Activated CD8-positive, alpha-beta memory T cell treated with anti-CD3 and anti-CD28 coated beads for 36 hours (primary cell): Measurements from ENCODE around the gene GABBR2. TPM values are rescaled to one million over a fixed set of nuclear protein-coding genes. Genes with fewer than 3 reads are reported as not detected.
"Not testable (repeated sequence)": the region's sequence is repeated elsewhere in the genome, so short reads cannot be mapped to it uniquely, and the experiment has no call there.

ENCODE experiments used
- CTCF ChIA-PET: fragments of 350-600 bp; sonication (Branson Sonifier 250); formaldehyde crosslinking; loops from one replicate; lab custom pipeline; 2021; ENCODE audit warnings: antibody characterized with exemption; lab: Charles Lee
- POLR2A ChIA-PET: fragments of 350-600 bp; sonication (Branson Sonifier 250); formaldehyde crosslinking; loops from one replicate; lab custom pipeline; 2021; ENCODE audit warnings: antibody characterized with exemption; lab: Charles Lee
- total RNA-seq, 2 experiments: library from RNA; stranded (reverse); gene quantifications; one replicate each; pipeline ENCODE4 v1.2.3, GENCODE V29; 2021

Gene GABBR2
- total RNA-seq, 2 experiments from 2014 or later = not detected

- CTCF ChIA-PET = no interaction called here
- POLR2A ChIA-PET = no interaction called here
Observed at GRCh38 chr9:98472216-98472615, 236.5 kb downstream of the GABBR2 start.

DNA sequence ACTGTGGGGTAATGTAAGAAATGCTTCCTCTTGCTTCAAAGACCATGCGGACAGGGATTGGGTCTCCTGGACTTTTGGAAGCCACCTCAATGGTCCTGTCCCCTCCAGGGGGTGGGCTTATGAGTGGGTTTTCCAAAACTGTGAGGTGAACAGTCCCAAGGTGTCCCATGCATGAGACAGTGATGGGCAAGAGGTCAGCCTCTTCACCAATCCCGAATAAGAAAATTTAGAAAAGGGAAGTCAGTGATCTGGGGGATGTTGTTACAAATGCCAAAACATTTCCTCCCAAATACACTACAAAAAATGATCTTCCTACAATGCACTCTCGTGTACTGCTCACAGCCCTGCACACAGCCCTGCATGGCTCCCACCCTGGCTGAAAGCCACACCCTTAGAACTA lies 237.6 kb downstream of the GABBR2 start:
- CTCF ChIA-PET = no interaction called here
- POLR2A ChIA-PET = no interaction called here

- POLR2A ChIA-PET = no interaction called here
- CTCF ChIA-PET = no interaction called here
Observed at GRCh38 chr9:98468567-98469239, 240.0 kb downstream of the GABBR2 start.

GRCh38 chr9:98465799-98466198 lies 242.9 kb downstream of the GABBR2 start:
- ChIA-PET CTCF (no interaction called here), POLR2A (no interaction called here)

DNA sequence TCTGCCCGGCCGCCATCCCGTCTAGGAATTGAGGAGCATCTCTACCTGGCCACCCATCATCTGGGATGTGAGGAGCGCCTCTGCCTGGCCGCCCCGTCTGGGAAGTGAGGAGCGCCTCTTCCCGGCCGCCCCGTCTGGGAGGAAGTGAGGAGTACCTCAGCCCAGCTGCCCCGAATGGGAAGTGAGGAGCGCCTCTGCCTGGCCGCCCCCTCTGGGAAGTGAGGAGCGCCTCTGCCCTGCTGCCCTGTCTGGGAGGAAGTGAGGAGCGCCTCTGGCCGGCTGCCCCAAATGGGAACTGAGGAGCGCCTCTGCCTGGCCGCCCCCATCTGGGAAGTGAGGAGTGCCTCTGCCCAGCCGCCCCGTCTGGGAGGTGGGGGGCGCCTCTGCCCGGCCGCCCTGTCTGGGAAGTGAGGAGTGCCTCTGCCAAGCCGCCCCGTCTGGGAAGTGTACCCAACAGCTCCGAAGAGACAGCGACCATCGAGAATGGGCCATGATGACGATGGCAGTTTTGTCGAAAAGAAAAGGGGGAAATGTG lies 244.5 kb downstream of the GABBR2 start:
- CTCF ChIA-PET, POLR2A ChIA-PET: not testable (repeated sequence)

DNA sequence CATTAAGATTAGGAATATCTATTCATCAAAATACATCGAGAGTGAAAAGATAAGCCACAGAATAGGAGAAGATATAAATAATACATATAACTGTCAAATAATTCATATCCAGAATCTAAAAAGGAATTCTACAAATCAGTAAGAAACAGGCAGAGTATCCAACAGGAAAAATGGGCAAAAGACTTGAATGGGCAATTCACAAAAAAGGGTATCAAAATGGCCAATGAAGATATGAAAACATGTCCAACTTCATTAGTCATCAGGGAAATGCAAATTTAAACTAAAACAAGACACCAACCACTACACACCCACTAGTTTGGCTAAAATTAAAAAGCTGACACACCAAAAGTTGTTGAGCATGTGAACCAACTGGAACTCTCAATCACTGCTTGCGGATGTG lies 246.4 kb downstream of the GABBR2 start:
- CTCF ChIA-PET = no interaction called here
- POLR2A ChIA-PET = no interaction called here

DNA sequence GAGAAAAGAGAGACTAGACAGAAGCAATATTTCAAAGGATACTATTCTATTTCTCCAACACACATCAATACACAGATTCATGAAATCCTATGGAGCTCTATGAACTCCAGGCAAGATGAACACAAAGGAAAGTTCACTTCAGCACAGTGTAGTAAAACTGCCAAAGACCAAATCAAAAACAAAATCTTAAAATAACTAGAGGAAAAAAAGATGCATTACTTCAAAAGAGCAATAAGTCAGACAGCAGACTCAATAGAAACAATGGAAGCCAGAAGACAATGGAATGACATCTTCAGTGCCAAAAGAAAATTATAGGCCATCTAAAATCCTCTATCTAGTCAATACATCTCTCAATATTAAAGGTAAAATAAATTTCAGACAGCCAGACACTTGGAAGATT lies 248.0 kb downstream of the GABBR2 start:
- ChIA-PET CTCF (no interaction called here), POLR2A (no interaction called here)

- ChIA-PET POLR2A (no interaction called here), CTCF (no interaction called here)
Observed at GRCh38 chr9:98457726-98458370, 250.9 kb downstream of the GABBR2 start.

- ChIA-PET CTCF (no interaction called here), POLR2A (no interaction called here)
Observed at GRCh38 chr9:98456156-98456613, 252.6 kb downstream of the GABBR2 start.

GRCh38 chr9:98455256-98456155 lies 253.2 kb downstream of the GABBR2 start:
- POLR2A ChIA-PET = no interaction called here
- CTCF ChIA-PET = no interaction called here

GRCh38 chr9:98453589-98454311 lies 255.0 kb downstream of the GABBR2 start:
- POLR2A ChIA-PET = no interaction called here
- CTCF ChIA-PET = no interaction called here

- POLR2A ChIA-PET = no interaction called here
- CTCF ChIA-PET = no interaction called here
Observed at GRCh38 chr9:98451576-98451975, 257.2 kb downstream of the GABBR2 start.

- CTCF ChIA-PET = no interaction called here
- POLR2A ChIA-PET = no interaction called here
Observed at GRCh38 chr9:98450496-98450895, 258.2 kb downstream of the GABBR2 start.

GRCh38 chr9:98449871-98450270 lies 258.9 kb downstream of the GABBR2 start:
- POLR2A ChIA-PET = no interaction called here

DNA sequence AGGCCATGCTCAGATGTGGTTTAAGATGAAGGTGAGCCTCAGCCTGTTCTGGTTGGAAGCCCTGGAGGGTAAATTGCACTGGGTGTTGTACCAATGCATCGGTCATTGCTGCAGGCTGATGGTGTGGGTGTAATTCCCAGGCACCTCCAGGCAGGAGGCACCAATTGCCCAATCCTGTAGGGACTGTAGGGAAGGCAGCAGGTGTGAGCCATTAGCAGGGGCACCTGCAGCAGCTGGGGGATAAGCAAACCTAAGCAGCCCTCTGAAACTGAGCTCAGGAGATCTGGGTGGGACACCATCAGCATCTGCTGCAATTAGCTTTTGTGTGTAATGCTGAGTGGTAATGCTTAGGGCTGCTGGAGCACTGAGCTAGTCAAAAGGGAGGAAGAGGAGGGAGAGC lies 263.2 kb downstream of the GABBR2 start:
- POLR2A ChIA-PET = no interaction called here

More at GRCh38 chr9:98449871-98450270, 258.9 kb downstream of the GABBR2 start:
- CTCF ChIA-PET = no interaction called here

GRCh38 chr9:98444601-98445000 lies 264.1 kb downstream of the GABBR2 start:
- ChIA-PET CTCF (no interaction called here), POLR2A (no interaction called here)

More for the DNA sequence above, 263.2 kb downstream of the GABBR2 start:
- CTCF ChIA-PET = no interaction called here

DNA sequence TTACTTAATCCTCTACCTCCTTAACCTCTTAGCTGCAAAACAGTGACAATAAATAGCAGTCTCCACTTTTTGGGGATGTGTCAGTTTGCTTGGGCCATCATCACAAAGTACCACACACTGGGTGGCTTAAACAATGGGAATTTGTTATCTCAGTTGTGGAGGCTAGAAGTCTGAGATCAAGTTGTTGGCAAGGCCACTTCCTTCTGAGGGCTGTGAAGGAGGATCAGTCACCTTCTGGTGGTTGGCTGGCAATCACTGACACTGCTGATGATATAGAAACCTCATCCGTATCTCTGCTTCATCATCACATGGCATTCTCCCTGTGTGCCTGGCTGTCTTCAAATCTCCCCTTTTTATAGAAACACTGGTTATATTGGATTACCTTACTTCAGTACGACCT lies 266.2 kb downstream of the GABBR2 start:
- POLR2A ChIA-PET = no interaction called here
- CTCF ChIA-PET = no interaction called here

GRCh38 chr9:98442114-98442513 lies 266.6 kb downstream of the GABBR2 start:
- CTCF ChIA-PET = no interaction called here
- POLR2A ChIA-PET = no interaction called here

DNA sequence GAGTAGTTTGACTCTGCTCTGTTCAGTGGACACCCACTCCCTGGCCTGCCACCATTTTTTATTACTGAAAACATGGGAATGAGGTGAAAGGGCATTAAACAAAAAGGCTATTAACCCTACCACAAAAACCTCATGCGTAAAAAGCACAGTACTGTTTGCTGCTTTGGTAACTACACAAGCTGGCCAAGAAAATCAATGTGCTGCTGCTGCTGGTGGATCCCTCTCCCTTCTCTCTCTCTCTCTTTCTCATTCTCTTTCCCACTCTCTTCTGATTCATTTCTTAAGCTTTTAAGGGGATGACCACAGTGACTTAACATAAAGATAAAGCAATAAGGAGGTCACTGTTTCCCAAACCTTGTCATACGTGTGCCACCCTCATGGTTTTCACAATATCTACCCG lies 270.1 kb downstream of the GABBR2 start:
- ChIA-PET POLR2A (no interaction called here), CTCF (no interaction called here)
